SU-DHL-6 (cell line): ENCODE measurements around the gene FBRSL1.

Source experiments
- CTCF ChIP-seq: fragments of 200-600 bp; sonication (generic); IDR thresholded peaks from one replicate; pipeline ENCODE4 v1.5.1; 2017; ENCODE audit warnings: antibody characterized with exemption, mild to moderate bottlenecking, low read length, moderate library complexity; ENCODE audit not compliant: insufficient read depth, poor library complexity, severe bottlenecking
- EZH2phosphoT487 ChIP-seq: fragments of 200-600 bp; sonication (generic), shearing (Covaris generic); conservative IDR thresholded peaks from 2 replicates; pipeline ENCODE4 v1.6.1; 2018; ENCODE audit warnings: mild to moderate bottlenecking, antibody characterized with exemption, low read length, moderate library complexity, mixed read lengths

GRCh38 chr12:132478433-132478803, 11.5 kb upstream of the FBRSL1 start:
- no peak for TF ChIP-seq CTCF
- TF ChIP-seq EZH2phosphoT487: no peak
